Naive thymus-derived CD4-positive, alpha-beta T cell (primary cell): ENCODE data around the gene KRTAP5-6. TPM values are rescaled to one million over a fixed set of nuclear protein-coding genes. Genes with fewer than 3 reads are reported as not detected.

Source experiments
- ATAC-seq: fragments of 150-1000 bp; cut with Tn5 transposase; 2 replicates; pipeline ENCODE4 v1.10.0; 2021; ENCODE audit warnings: mild to moderate bottlenecking, moderate library complexity
- CTCF ChIA-PET: fragments of 350-600 bp; sonication (Branson Sonifier 250); formaldehyde crosslinking; loops from one replicate; lab custom pipeline; 2021; ENCODE audit warnings: antibody characterized with exemption; lab: Charles Lee
- POLR2A ChIA-PET: fragments of 350-600 bp; sonication (Branson Sonifier 250); formaldehyde crosslinking; loops from one replicate; lab custom pipeline; 2021; ENCODE audit warnings: antibody characterized with exemption, inconsistent platforms; lab: Charles Lee
- DNase-seq, 9 donors: peaks; one replicate each; pipeline versions ENCODE4 v3.0.0 to v3.0.0-alpha.2; 2020 to 2022; ENCODE audit warnings: mixed read lengths in 1 of 9
- H3K27ac ChIP-seq: one replicate; pipeline ENCODE4 v1.7.0; 2013; ENCODE audit warnings: mild to moderate bottlenecking, low read depth, low read length, moderate library complexity
- H3K27me3 ChIP-seq, 2 donors: one replicate each; pipeline ENCODE4 v1.7.0; 2013; ENCODE audit warnings: low read length in 2 of 2, mild to moderate bottlenecking in 2 of 2, moderate library complexity in 2 of 2; ENCODE audit not compliant: control insufficient read depth in 2 of 2, insufficient read depth in 2 of 2
- H3K36me3 ChIP-seq, 3 experiments: 1 replicate in 2 of 3; 2 replicates in 1 of 3; pipeline ENCODE4 v1.7.0; 2013; ENCODE audit warnings: low read length in 3 of 3, mild to moderate bottlenecking in 3 of 3, moderate library complexity in 1 of 3; ENCODE audit not compliant: insufficient read depth in 3 of 3, control insufficient read depth in 2 of 3
- H3K4me1 ChIP-seq, 2 donors: one replicate each; pipeline ENCODE4 v1.7.0; 2013; ENCODE audit warnings: low read length in 2 of 2, mild to moderate bottlenecking in 2 of 2, moderate library complexity in 1 of 2; ENCODE audit not compliant: control insufficient read depth in 2 of 2, insufficient read depth in 2 of 2
- H3K4me3 ChIP-seq: 2 replicates; pipeline ENCODE4 v1.7.0; 2013; ENCODE audit warnings: mild to moderate bottlenecking, low read length
- H3K9me3 ChIP-seq, 3 experiments: 1 replicate in 2 of 3; 2 replicates in 1 of 3; pipeline ENCODE4 v1.7.0; 2013; ENCODE audit warnings: low read length in 3 of 3; ENCODE audit not compliant: control insufficient read depth in 2 of 3
- H3K27ac Mint-ChIP-seq, 9 donors: one replicate each; pipeline ENCODE4 v1.8.0; 2020 to 2022; ENCODE audit warnings: mixed read lengths in 9 of 9, mild to moderate bottlenecking in 8 of 9, moderate library complexity in 5 of 9, inconsistent platforms in 2 of 9
- H3K27me3 Mint-ChIP-seq, 5 donors: one replicate each; pipeline ENCODE4 v1.8.0; 2021 to 2022; ENCODE audit warnings: mixed read lengths in 5 of 5, mild to moderate bottlenecking in 1 of 5
- H3K36me3 Mint-ChIP-seq, 5 donors: one replicate each; pipeline ENCODE4 v1.8.0; 2020 to 2022; ENCODE audit warnings: mixed read lengths in 5 of 5, mild to moderate bottlenecking in 3 of 5, inconsistent platforms in 1 of 5
- H3K4me1 Mint-ChIP-seq, 7 donors: one replicate each; pipeline ENCODE4 v1.8.0; 2020 to 2022; ENCODE audit warnings: mixed read lengths in 7 of 7, mild to moderate bottlenecking in 3 of 7, inconsistent platforms in 1 of 7
- H3K4me3 Mint-ChIP-seq, 10 donors: one replicate each; pipeline ENCODE4 v1.8.0; 2020 to 2022; ENCODE audit warnings: mild to moderate bottlenecking in 10 of 10, mixed read lengths in 10 of 10, moderate library complexity in 6 of 10, inconsistent platforms in 2 of 10
- H3K9me3 Mint-ChIP-seq, 11 donors: one replicate each; pipeline ENCODE4 v1.8.0; 2020 to 2022; ENCODE audit warnings: mixed read lengths in 11 of 11, mild to moderate bottlenecking in 4 of 11, inconsistent platforms in 1 of 11, moderate library complexity in 1 of 11
- intact Hi-C, 2 donors: fragments of 100-400 bp; cut with micrococcal nuclease; formaldehyde crosslinking; loops; one replicate each; pipeline ENCODE4 v1.15.1; 2023
- polyA plus RNA-seq, 2 donors: library from polyadenylated mRNA; unstranded; fragments of 300-500 nt; fragmentation: Illumina TruSeq; gene quantifications; one replicate each; pipeline ENCODE4 v1.2.3, GENCODE V29; 2021
- total RNA-seq, 6 experiments: library from RNA in 5 of 6; stranded (reverse) in 5 of 6; gene quantifications; 1 replicate in 5 of 6; 2 replicates in 1 of 6; pipeline ENCODE4 v1.2.3 and lab custom pipeline; 2021 to 2026

The KRTAP5-6 gene, protein sequence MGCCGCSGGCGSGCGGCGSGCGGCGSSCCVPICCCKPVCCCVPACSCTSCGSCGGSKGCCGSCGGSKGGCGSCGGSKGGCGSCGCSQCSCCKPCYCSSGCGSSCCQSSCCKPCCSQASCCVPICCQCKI
- total RNA-seq, result not detected
- not detected for polyA plus RNA-seq
- total RNA-seq (lab: John Stamatoyannopoulos, UW), result not detected

DNA sequence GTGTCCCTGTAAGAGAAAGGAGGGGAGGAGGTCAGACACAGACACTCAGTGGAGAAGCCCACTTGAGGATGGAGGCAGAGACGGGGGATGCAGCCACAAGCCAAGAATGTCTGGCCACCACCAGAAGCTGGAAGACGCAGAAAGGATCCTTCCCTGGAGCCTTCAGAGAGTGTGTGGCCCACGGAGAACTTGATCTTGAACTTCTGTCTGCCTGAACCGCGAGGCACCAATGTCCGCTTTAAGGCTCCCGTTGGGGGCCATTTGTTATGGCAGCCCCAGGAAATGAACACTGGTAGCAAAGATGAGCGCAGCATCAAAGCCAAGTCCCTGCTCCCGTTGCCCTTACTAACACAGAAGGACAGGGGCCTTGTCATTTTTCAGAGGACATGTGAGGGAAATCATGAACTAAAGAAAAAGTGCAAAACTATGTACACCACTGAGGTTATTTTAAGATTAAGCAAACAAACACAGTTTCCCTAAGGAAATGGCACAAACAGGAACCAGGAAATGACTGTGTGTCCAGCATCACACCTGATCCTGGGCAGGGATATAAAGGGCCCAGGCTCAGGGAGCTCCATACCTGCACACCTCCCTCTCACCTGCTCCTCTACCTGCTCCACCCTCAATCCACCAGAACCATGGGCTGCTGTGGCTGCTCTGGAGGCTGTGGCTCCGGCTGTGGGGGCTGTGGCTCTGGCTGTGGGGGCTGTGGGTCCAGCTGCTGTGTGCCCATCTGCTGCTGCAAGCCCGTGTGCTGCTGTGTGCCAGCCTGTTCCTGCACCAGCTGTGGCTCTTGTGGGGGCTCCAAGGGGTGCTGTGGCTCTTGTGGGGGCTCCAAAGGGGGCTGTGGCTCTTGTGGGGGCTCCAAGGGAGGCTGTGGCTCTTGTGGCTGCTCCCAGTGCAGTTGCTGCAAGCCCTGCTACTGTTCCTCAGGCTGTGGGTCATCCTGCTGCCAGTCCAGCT lies at the start of gene KRTAP5-6:
TSS of gene KRTAP5-6 (plus strand) at position 588 of the 963 bp plus-strand sequence. CDS start at position 639, 51 bp downstream.
- Histone ChIP-seq H3K27ac (no peak within 1 kb of the TSS), H3K4me3 (no peak within 1 kb of the TSS), H3K27me3 (no peaks in the 10 kb centered on the region), H3K36me3 (no peaks in the 10 kb centered on the region), H3K4me1 (peaks cover 14 to 18% of the 10 kb centered on the region in 2 donors), H3K9me3 (peaks cover 0 to 6% (median 0%) of the 10 kb centered on the region in 3 experiments)
- Mint-ChIP-seq H3K27ac (peak within 1 kb of the TSS in 4 of 9 donors; percentile 9 to 65 (median 50)), H3K27me3 (peaks cover 0 to 12% (median 5%) of the 10 kb centered on the region in 5 donors), H3K4me1 (peaks cover 10 to 28% (median 23%) of the 10 kb centered on the region in 7 donors), H3K9me3 (peaks cover 0 to 16% (median 7%) of the 10 kb centered on the region in 11 donors), H3K4me3 (peak within 1 kb of the TSS in 1 of 10 donors; percentile 19), H3K36me3 (peaks cover 0 to 8% (median 2%) of the 10 kb centered on the region in 5 donors)
- ATAC-seq, result no peak
- DNase-seq, result no peak
- ChIA-PET POLR2A (interaction anchor here (0.7 kb wide), 1 partner anchor 130 kb away, joined by 4 read pairs; no protein-coding TSS in a partner anchor), CTCF (interaction anchor here (0.6 to 2.2 kb wide), 3 partner anchors 80 to 136 kb away, joined by 5 to 11 read pairs (median 7); no protein-coding TSS in a partner anchor)
- intact Hi-C loops, result no loop called here

DNA sequence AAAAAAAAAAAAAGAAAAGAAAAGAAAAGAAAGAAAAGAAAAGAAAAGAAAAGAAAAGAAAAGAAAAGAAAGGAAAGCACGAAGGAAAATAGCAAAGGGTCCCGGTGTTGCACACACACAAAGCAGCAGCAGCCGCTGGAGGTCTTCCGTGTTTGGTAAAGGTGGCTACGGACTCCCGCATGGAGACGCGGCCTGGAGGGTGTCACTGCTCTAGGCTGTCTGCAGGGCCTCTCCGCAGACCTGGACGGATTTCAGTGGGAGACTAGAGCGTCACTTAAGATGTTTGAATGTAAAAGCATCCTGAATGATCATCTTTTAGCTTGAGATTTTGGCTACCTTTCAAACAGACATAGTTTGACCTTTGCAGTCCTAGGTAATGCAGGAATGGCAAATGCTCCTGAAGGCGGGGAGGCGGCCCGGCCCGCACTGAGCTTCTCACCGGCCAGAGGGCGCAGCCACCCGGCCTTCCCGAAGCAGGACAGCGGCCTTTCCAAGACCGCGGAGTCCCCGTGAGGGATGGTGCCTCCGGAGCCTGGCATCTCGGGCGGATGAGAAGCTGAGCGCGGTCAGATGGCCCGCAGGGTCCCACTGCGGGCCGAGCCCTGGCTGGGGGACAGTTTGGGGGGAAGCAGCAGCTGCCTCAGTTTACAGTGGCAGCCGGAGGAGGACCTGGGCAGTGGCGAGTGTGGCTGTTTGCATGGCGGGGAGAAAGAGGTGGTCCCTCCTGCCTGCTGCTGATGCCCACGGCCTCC lies 48.9 kb upstream of the KRTAP5-6 start:
- Mint-ChIP-seq H3K9me3 (peaks cover 0 to 1% (median 0%) of the 10 kb centered on the region in 11 donors), H3K36me3 (no peaks in the 10 kb centered on the region), H3K4me3 (no peak overlapping the region), H3K27ac (no peak overlapping the region), H3K27me3 (peaks cover 5 to 10% (median 6%) of the 10 kb centered on the region in 5 donors), H3K4me1 (peaks cover 0 to 3% (median 0%) of the 10 kb centered on the region in 7 donors)
- H3K27me3 ChIP-seq, result no peaks in the 10 kb centered on the region
- no peak overlapping the region for H3K27ac ChIP-seq
- ATAC-seq (no peak), DNase-seq (no peak)
- ChIA-PET CTCF (interaction anchor here (0.6 kb wide), 1 partner anchor 69 kb away, joined by 4 read pairs; no protein-coding TSS in a partner anchor), POLR2A (no interaction called here)
- intact Hi-C loops, result no loop called here
- no peaks in the 10 kb centered on the region for H3K9me3 ChIP-seq
- no peak overlapping the region for H3K4me3 ChIP-seq
- no peaks in the 10 kb centered on the region for H3K36me3 ChIP-seq
- no peaks in the 10 kb centered on the region for H3K4me1 ChIP-seq

DNA sequence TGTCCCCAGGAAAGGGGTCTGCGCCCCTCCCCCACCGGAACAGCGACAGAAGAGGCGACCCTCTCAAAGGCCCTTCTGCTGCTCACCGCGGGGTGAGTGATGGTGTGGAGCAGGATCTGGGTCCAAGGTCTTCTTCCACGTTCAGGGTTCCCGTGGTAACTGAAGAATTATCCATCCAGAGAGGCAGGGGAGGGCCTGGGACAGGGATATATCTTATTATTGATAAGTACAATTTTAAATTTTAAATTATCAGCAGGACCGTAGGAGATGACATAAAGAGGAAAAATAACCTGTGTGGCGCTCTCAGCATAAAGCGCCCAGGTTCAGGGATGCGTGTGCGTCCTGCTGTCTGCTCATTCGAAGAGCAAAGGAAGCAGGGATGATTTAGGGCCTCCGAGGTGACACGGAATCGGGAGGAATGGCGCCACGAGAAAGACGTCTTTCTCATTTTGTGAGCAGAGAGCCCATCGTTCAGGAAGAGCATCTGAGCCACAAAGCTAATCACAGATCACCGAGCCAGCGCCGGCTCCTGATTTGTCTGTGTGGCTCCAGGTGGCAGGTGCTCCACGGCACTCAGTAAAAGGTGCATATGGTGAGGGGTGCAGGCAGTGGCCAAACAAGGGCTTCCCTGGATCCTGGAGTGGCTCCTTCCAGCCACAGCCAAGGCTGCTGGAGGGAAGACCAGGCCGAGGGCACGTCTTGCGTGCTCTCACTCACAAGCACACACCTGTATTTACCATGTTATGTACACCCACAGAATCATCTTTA lies 48.2 kb upstream of the KRTAP5-6 start:
- H3K4me1 Mint-ChIP-seq, result peaks cover 0 to 3% (median 0%) of the 10 kb centered on the region in 7 donors
- H3K4me3 Mint-ChIP-seq, result no peak overlapping the region
- Histone ChIP-seq H3K27me3 (no peaks in the 10 kb centered on the region), H3K4me3 (no peak overlapping the region), H3K9me3 (no peaks in the 10 kb centered on the region), H3K36me3 (no peaks in the 10 kb centered on the region), H3K27ac (no peak overlapping the region), H3K4me1 (no peaks in the 10 kb centered on the region)
- H3K36me3 Mint-ChIP-seq, result no peaks in the 10 kb centered on the region
- H3K27me3 Mint-ChIP-seq, result peaks cover 5 to 11% (median 7%) of the 10 kb centered on the region in 5 donors
- ChIA-PET CTCF (interaction anchor here (0.6 kb wide), 1 partner anchor 68 kb away, joined by 4 read pairs; no protein-coding TSS in a partner anchor), POLR2A (no interaction called here)
- intact Hi-C loops, result no loop called here
- ATAC-seq, result no peak
- peaks cover 0 to 1% (median 0%) of the 10 kb centered on the region in 11 donors for H3K9me3 Mint-ChIP-seq
- DNase-seq, result no peak
- no peak overlapping the region for H3K27ac Mint-ChIP-seq

- ChIA-PET POLR2A (interaction anchor here (0.6 kb wide), 1 partner anchor 101 kb away, joined by 4 read pairs; no protein-coding TSS in a partner anchor), CTCF (interaction anchor here (0.8 to 6.2 kb wide), 5 partner anchors 9 to 500 kb away, joined by 3 to 46 read pairs (median 6); partner anchors contain the start of gene SYT8)
- Histone ChIP-seq H3K27ac (no peak overlapping the region), H3K36me3 (no peaks in the 10 kb centered on the region), H3K4me3 (no peak overlapping the region), H3K9me3 (no peaks in the 10 kb centered on the region), H3K27me3 (no peaks in the 10 kb centered on the region), H3K4me1 (no peaks in the 10 kb centered on the region)
- Mint-ChIP-seq H3K4me3 (no peak overlapping the region), H3K36me3 (no peaks in the 10 kb centered on the region), H3K27me3 (peaks cover 0 to 16% (median 15%) of the 10 kb centered on the region in 5 donors), H3K9me3 (peaks cover 0 to 1% (median 0%) of the 10 kb centered on the region in 11 donors), H3K4me1 (peaks cover 0 to 4% (median 0%) of the 10 kb centered on the region in 7 donors), H3K27ac (no peak overlapping the region)
- ATAC-seq (no peak), DNase-seq (no peak)
- intact Hi-C loops, result loop anchor here in 1 of 2 donors (5.0 kb wide), 1 partner anchor 42 kb away; no protein-coding TSS in a partner anchor
Observed at GRCh38 chr11:1650034-1650917, 46.7 kb upstream of the KRTAP5-6 start.

DNA sequence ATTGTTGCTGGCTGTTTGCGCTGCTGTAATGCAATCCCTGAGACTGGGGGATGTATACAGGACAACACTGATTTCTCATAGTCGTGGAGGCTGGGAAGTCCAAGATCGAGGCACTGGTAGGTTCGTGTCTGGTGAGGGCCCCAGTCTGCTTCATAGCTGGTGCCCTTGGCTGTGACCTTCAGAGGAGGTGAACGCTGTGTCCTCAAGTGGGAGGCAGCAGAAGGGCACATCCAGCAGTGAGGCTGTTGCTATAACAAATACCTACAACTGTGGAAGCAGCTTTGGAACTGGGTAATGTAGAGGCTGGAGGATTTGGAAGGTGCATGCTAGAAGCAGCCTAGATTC lies 46.1 kb upstream of the KRTAP5-6 start:
- Mint-ChIP-seq H3K27me3 (peaks cover 0 to 16% (median 15%) of the 10 kb centered on the region in 5 donors), H3K36me3 (no peaks in the 10 kb centered on the region), H3K27ac (no peak overlapping the region), H3K4me3 (no peak overlapping the region), H3K9me3 (peaks cover 0 to 1% (median 0%) of the 10 kb centered on the region in 11 donors), H3K4me1 (peaks cover 0 to 4% (median 0%) of the 10 kb centered on the region in 7 donors)
- intact Hi-C loops, result loop anchor here in 1 of 2 donors (5.0 kb wide), 1 partner anchor 41 kb away; no protein-coding TSS in a partner anchor
- Histone ChIP-seq H3K27me3 (no peaks in the 10 kb centered on the region), H3K4me1 (no peaks in the 10 kb centered on the region), H3K9me3 (no peaks in the 10 kb centered on the region), H3K4me3 (no peak overlapping the region), H3K36me3 (no peaks in the 10 kb centered on the region), H3K27ac (no peak overlapping the region)
- ChIA-PET CTCF (interaction anchor here (0.8 to 6.2 kb wide), 5 partner anchors 9 to 500 kb away, joined by 3 to 46 read pairs (median 6); partner anchors contain the start of gene SYT8), POLR2A (no interaction called here)
- DNase-seq (no peak), ATAC-seq (no peak)
